ENCODE data around the gene ALDH8A1.

The ALDH8A1 gene

DNA sequence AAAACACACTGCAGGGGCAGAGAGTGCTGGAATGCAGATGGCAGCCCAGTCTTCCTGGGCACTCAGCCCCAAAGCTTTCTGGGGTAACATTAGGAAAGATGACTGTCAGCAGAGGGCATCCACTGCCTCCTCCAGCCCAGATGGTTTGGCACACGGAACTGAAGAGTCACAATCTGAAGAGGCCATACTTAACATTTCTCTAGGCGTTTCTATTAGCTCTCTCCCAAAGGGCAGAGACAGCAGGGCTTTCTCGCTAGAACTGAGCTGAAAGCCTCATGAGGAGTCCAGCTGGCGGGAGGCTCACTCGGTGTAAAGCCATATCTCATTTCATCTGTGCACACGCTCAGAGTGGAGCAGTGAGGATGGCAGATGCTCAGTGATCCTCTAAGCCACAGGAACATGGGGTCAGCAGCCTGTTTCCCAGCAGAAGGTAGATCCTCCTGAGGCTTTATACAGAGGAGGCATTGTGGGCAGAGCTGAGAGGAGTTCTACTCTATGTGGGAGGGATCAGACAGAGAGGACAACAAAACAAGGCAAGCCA is 28.1 kb downstream of the ALDH8A1 start:
- no peak for TF ChIP-seq CTCF (IDR thresholded peaks at IDR 0.05)

GRCh38 chr6:134921276-134921675 is 28.6 kb downstream of the ALDH8A1 start:
- TF ChIP-seq CTCF (IDR thresholded peaks at IDR 0.05), result no peak

GRCh38 chr6:134920422-134920821 is 29.5 kb downstream of the ALDH8A1 start:
- no peak for TF ChIP-seq CTCF (IDR thresholded peaks at IDR 0.05)

GRCh38 chr6:134918418-134918961 is 31.4 kb downstream of the ALDH8A1 start:
- TF ChIP-seq CTCF (IDR thresholded peaks at IDR 0.05), result no peak

DNA sequence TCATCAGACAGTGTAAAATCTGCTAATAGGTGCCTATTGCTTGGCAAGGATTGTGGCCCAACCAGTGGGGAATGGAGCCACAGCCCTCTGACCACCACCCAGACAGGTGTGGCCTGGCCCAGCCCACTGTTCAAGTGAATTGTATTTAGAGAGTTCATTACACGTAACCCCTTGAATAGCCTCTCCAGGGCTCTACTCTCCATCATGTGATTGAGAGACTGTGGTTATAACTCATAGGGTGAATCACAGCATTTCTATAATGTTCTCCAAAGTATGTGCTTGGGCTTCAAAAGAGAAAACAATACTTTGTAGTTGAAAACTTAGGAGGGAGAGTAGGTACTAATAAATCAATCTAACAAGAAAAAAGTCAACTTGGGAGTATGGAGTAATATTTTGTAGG is 38.4 kb downstream of the ALDH8A1 start:
- no peak for TF ChIP-seq CTCF (IDR thresholded peaks at IDR 0.05)

- TF ChIP-seq CTCF (IDR thresholded peaks at IDR 0.05), result no peak
Observed at GRCh38 chr6:134910593-134910935, 39.3 kb downstream of the ALDH8A1 start.

GRCh38 chr6:134909701-134910592 is 40.0 kb downstream of the ALDH8A1 start:
- no peak for TF ChIP-seq CTCF (IDR thresholded peaks at IDR 0.05)

Measured in LNCAP (cell line).